Liver (tissue), 3 donors: ENCODE measurements around the gene TM9SF2.

ENCODE experiments used
- CTCF ChIP-seq: fragments of 150-350 bp; IDR thresholded peaks from 2 replicates; pipeline ENCODE4 v1.5.1; 2017; ENCODE audit warnings: improper control_type of control experiment, low read depth, low read length; ENCODE audit not compliant: missing input control
- GABPA ChIP-seq, 2 donors: IDR thresholded peaks in 1 of 2; conservative IDR thresholded peaks in 1 of 2; 2 replicates each; pipeline ENCODE4 v1.6.1; 2016; ENCODE audit warnings: antibody characterized with exemption in 2 of 2, mild to moderate bottlenecking in 1 of 2, moderate library complexity in 1 of 2
- donor health status: healthy.
- donor health status: healthy.

- TF ChIP-seq GABPA (IDR thresholded peaks at IDR 0.05 in 1 of 2, conservative IDR thresholded peaks at IDR 0.05 in 1 of 2) (no peak), CTCF (no peak)
Measured at GRCh38 chr13:99523838-99524237, 22.6 kb downstream of the TM9SF2 start.
